GM23338 (cell line): ENCODE results near the gene FBXO9. TPM values are rescaled to one million over a fixed set of nuclear protein-coding genes. Genes with fewer than 3 reads are reported as not detected.

Source experiments
- ATAC-seq: fragments of 200-7000 bp; cut with Tn5 transposase; 3 replicates; pipeline ENCODE4 v1.9.1; 2020
- DNase-seq: peaks from one replicate; pipeline ENCODE4 v3.0.0-alpha.2; 2015; ENCODE audit warnings: low spot score
- H2AFZ ChIP-seq: fragments of 200-600 bp; sonication (generic); 2 replicates; pipeline ENCODE4 v1.8.0; 2016; ENCODE audit warnings: antibody characterized with exemption, mild to moderate bottlenecking, moderate library complexity
- H3F3A ChIP-seq: fragments of 200-600 bp; sonication (generic); replicated peaks from 2 replicates; pipeline ENCODE4 v1.8.0; 2017; ENCODE audit warnings: antibody characterized with exemption, mixed run types, low read depth
- H3K27ac ChIP-seq: fragments of 200-600 bp; sonication (generic); 2 replicates; pipeline ENCODE4 v1.6.1; 2016; ENCODE audit warnings: low read depth
- H3K27me3 ChIP-seq: fragments of 200-600 bp; sonication (generic); 2 replicates; pipeline ENCODE4 v1.8.0; 2016; ENCODE audit warnings: mild to moderate bottlenecking, mixed run types, moderate library complexity; ENCODE audit not compliant: insufficient read depth
- H3K36me3 ChIP-seq: fragments of 200-600 bp; sonication (generic); 2 replicates; pipeline ENCODE4 v1.8.0; 2016; ENCODE audit warnings: mild to moderate bottlenecking; ENCODE audit not compliant: insufficient read depth
- H3K4me1 ChIP-seq: fragments of 200-600 bp; sonication (generic); 2 replicates; pipeline ENCODE4 v1.8.0; 2016; ENCODE audit warnings: mild to moderate bottlenecking, moderate library complexity; ENCODE audit not compliant: insufficient read depth
- H3K4me2 ChIP-seq: fragments of 200-600 bp; sonication (generic); 2 replicates; pipeline ENCODE4 v1.7.1; 2017; ENCODE audit warnings: mixed run types
- H3K4me3 ChIP-seq: fragments of 200-600 bp; sonication (generic); 2 replicates; pipeline ENCODE4 v1.6.1; 2016; ENCODE audit warnings: mixed run types
- H3K79me2 ChIP-seq: fragments of 200-600 bp; sonication (generic); replicated peaks from 2 replicates; pipeline ENCODE4 v1.8.0; 2017; ENCODE audit warnings: mild to moderate bottlenecking; ENCODE audit not compliant: insufficient read depth
- H3K9me2 ChIP-seq: fragments of 200-600 bp; sonication (generic); 2 replicates; pipeline ENCODE4 v1.8.0; 2017; ENCODE audit not compliant: insufficient read depth
- H4K20me1 ChIP-seq: fragments of 200-600 bp; sonication (generic); replicated peaks from 2 replicates; pipeline ENCODE4 v1.8.0; 2017; ENCODE audit warnings: mild to moderate bottlenecking; ENCODE audit not compliant: insufficient read depth
- H3K27ac Mint-ChIP-seq: 2 replicates; pipeline ENCODE4 v1.8.0; 2020; ENCODE audit warnings: inconsistent platforms, mild to moderate bottlenecking, moderate library complexity, mixed read lengths
- H3K27me3 Mint-ChIP-seq: 3 replicates; pipeline ENCODE4 v1.8.0; 2022; ENCODE audit warnings: low read depth, mild to moderate bottlenecking, moderate library complexity, mixed read lengths, inconsistent platforms; ENCODE audit not compliant: insufficient read depth, poor library complexity
- H3K36me3 Mint-ChIP-seq: 3 replicates; pipeline ENCODE4 v1.8.0; 2021; ENCODE audit warnings: low read depth, mild to moderate bottlenecking, inconsistent platforms, moderate library complexity, mixed read lengths
- H3K4me1 Mint-ChIP-seq: 3 replicates; pipeline ENCODE4 v1.8.0; 2020; ENCODE audit warnings: mild to moderate bottlenecking, inconsistent platforms, mixed read lengths
- H3K4me3 Mint-ChIP-seq: 3 replicates; pipeline ENCODE4 v1.8.0; 2021; ENCODE audit warnings: moderate library complexity, mild to moderate bottlenecking, inconsistent platforms, mixed read lengths
- H3K9me3 Mint-ChIP-seq: 3 replicates; pipeline ENCODE4 v1.8.0; 2020; ENCODE audit warnings: moderate library complexity, mild to moderate bottlenecking, inconsistent platforms, mixed read lengths
- CREB1 ChIP-seq: fragments of 250-450 bp; sonication (Bioruptor Pico); IDR thresholded peaks from 2 replicates; pipeline ENCODE4 v1.5.0; 2020; ENCODE audit warnings: low read depth, mild to moderate bottlenecking, moderate library complexity
- CTCF ChIP-seq, 2 experiments: fragments of 200-600 bp in 1 of 2; sonication (generic) in 1 of 2; conservative IDR thresholded peaks; 2 replicates each; pipeline versions ENCODE4 v1.5.1 to v1.6.1; 2016 to 2017; ENCODE audit warnings: antibody characterized with exemption in 2 of 2, low read depth in 2 of 2, mild to moderate bottlenecking in 2 of 2, moderate library complexity in 1 of 2
- ETS1 ChIP-seq: IDR thresholded peaks from 2 replicates; pipeline ENCODE4 v1.6.1; 2016; ENCODE audit warnings: antibody characterized with exemption
- EZH2 ChIP-seq: fragments of 200-600 bp; sonication (generic); IDR thresholded peaks from one replicate; pipeline ENCODE4 v1.8.0; 2017; ENCODE audit warnings: antibody characterized with exemption, mild to moderate bottlenecking, low read depth; ENCODE audit not compliant: unreplicated experiment
- EZH2phosphoT487 ChIP-seq: fragments of 200-600 bp; sonication (generic); IDR thresholded peaks from one replicate; pipeline ENCODE4 v1.8.1; 2018; ENCODE audit warnings: antibody characterized with exemption; ENCODE audit not compliant: unreplicated experiment
- JUNB ChIP-seq: IDR thresholded peaks from one replicate; pipeline ENCODE4 v1.6.1; 2016; ENCODE audit warnings: antibody characterized with exemption; ENCODE audit not compliant: unreplicated experiment
- NANOG ChIP-seq: IDR thresholded peaks from 2 replicates; pipeline ENCODE4 v1.6.1; 2016; ENCODE audit warnings: antibody characterized with exemption, borderline replicate concordance
- POLR2AphosphoS5 ChIP-seq: IDR thresholded peaks from 2 replicates; pipeline ENCODE4 v1.6.1; 2016; ENCODE audit warnings: antibody characterized with exemption, low read depth
- REST ChIP-seq: IDR thresholded peaks from one replicate; pipeline ENCODE4 v1.6.1; 2018; ENCODE audit warnings: antibody characterized with exemption; ENCODE audit not compliant: unreplicated experiment
- STAT1 ChIP-seq: IDR thresholded peaks from one replicate; pipeline ENCODE4 v1.6.1; 2016; ENCODE audit warnings: antibody characterized with exemption; ENCODE audit not compliant: unreplicated experiment
- ZNF114 ChIP-seq: fragments of 250-450 bp; sonication (Bioruptor Pico); IDR thresholded peaks from 2 replicates; pipeline ENCODE4 v1.5.0; 2020; ENCODE audit warnings: mild to moderate bottlenecking, moderate library complexity
- ZNF331 ChIP-seq: fragments of 250-450 bp; sonication (Bioruptor Pico); IDR thresholded peaks from 2 replicates; pipeline ENCODE4 v1.5.0; 2020; ENCODE audit warnings: low read depth, mild to moderate bottlenecking, moderate library complexity
- ZNF462 ChIP-seq: fragments of 250-450 bp; sonication (Bioruptor Pico); IDR thresholded peaks from 2 replicates; pipeline ENCODE4 v1.5.0; 2020; ENCODE audit warnings: mild to moderate bottlenecking, moderate library complexity
- polyA plus RNA-seq: library from polyadenylated mRNA; unstranded; fragments of >200 nt; fragmentation: Nextera tagmentation; extraction: Ambion mirVana; gene quantifications from 2 replicates; pipeline ENCODE4 v1.2.1, GENCODE V29; 2016
- total RNA-seq: library from RNA; depleted of rRNA; stranded (reverse); fragments of >200 nt; shearing (Covaris generic); gene quantifications from 2 replicates; pipeline ENCODE4 v1.2.3, GENCODE V29; 2014

The FBXO9 gene
- total and polyA plus RNA-seq, 2 experiments from 2014 or later = 29.8 to 32.8 TPM

GRCh38 chr6:53045891-53046673, 19.1 kb upstream of the FBXO9 start:
- Mint-ChIP-seq H3K9me3 (no peaks in the 10 kb centered on the region), H3K4me1 (peaks cover 23% of the 10 kb centered on the region), H3K4me3 (no peak overlapping the region), H3K27me3 (peaks cover 3% of the 10 kb centered on the region), H3K36me3 (peaks cover 2% of the 10 kb centered on the region), H3K27ac (no peak overlapping the region)
- no peaks in the 10 kb centered on the region for H3K36me3 ChIP-seq
- H3K27ac ChIP-seq = no peak overlapping the region
- H4K20me1 ChIP-seq = no peaks in the 10 kb centered on the region; the same call in 1 of the 2 replicates
- H3K9me2 ChIP-seq = no peaks in the 10 kb centered on the region
- H3F3A ChIP-seq = no peaks in the 10 kb centered on the region
- H3K4me2 ChIP-seq = no peak overlapping the region
- H2AFZ ChIP-seq = no peak overlapping the region
- no peaks in the 10 kb centered on the region; the same call in 1 of the 2 replicates for H3K79me2 ChIP-seq
- peaks cover 12% of the 10 kb centered on the region for H3K4me1 ChIP-seq
- ATAC-seq = no peak
- no peak for DNase-seq
- no peak for TF ChIP-seq EZH2
- no peak for TF ChIP-seq REST
- TF ChIP-seq CTCF (conservative IDR thresholded peaks at IDR 0.05; ENCODE audit: low read depth in 2 of 2) = no peak
- TF ChIP-seq EZH2phosphoT487 = no peak
- TF ChIP-seq ZNF462 (CRISPR knock-in tag) = no peak
- no peak for TF ChIP-seq NANOG
- no peak for TF ChIP-seq STAT1
- no peak for TF ChIP-seq ETS1
- TF ChIP-seq JUNB = no peak
- no peak for TF ChIP-seq ZNF331 (CRISPR knock-in tag)
- no peak for TF ChIP-seq CREB1 (CRISPR knock-in tag)
- no peak for TF ChIP-seq POLR2AphosphoS5
- no peak for TF ChIP-seq ZNF114 (CRISPR knock-in tag)
- no peak overlapping the region for H3K4me3 ChIP-seq
- H3K27me3 ChIP-seq = no peaks in the 10 kb centered on the region
